Neural progenitor cell (in vitro differentiated cells): ENCODE data around the gene OPN1SW. TPM values are rescaled to one million over a fixed set of nuclear protein-coding genes. Genes with fewer than 3 reads are reported as not detected.

Experiments used
- DNase-seq: peaks from one replicate; pipeline ENCODE4 v3.0.0-alpha.2; 2016; ENCODE audit warnings: low spot score
- H2AFZ ChIP-seq: fragments of 200-600 bp; sonication (generic); replicated peaks from 2 replicates; pipeline ENCODE4 v1.6.1; 2016; ENCODE audit warnings: antibody characterized with exemption
- H3F3A ChIP-seq: fragments of 200-600 bp; sonication (generic); 2 replicates; pipeline ENCODE4 v1.6.1; 2016; ENCODE audit warnings: antibody characterized with exemption, low read depth
- H3K27ac ChIP-seq: fragments of 200-600 bp; sonication (generic); 2 replicates; pipeline ENCODE4 v1.5.1; 2016; ENCODE audit warnings: mild to moderate bottlenecking
- H3K27me3 ChIP-seq: fragments of 200-600 bp; sonication (generic); 2 replicates; pipeline ENCODE4 v1.6.1; 2016; ENCODE audit warnings: mild to moderate bottlenecking, moderate library complexity
- H3K36me3 ChIP-seq: fragments of 200-600 bp; sonication (generic); 2 replicates; pipeline ENCODE4 v1.5.1; 2016
- H3K4me1 ChIP-seq: fragments of 200-600 bp; sonication (generic); 2 replicates; pipeline ENCODE4 v1.6.1; 2016; ENCODE audit warnings: mixed run types
- H3K4me2 ChIP-seq: fragments of 200-600 bp; sonication (generic); 2 replicates; pipeline ENCODE4 v1.6.1; 2016
- H3K4me3 ChIP-seq: fragments of 200-600 bp; sonication (generic); 2 replicates; pipeline ENCODE4 v1.5.1; 2016
- H3K79me2 ChIP-seq: fragments of 200-600 bp; sonication (generic); 2 replicates; pipeline ENCODE4 v1.6.1; 2016; ENCODE audit warnings: low read depth
- H3K9ac ChIP-seq: fragments of 200-600 bp; sonication (generic); 2 replicates; pipeline ENCODE4 v1.6.1; 2016
- H3K9me3 ChIP-seq: fragments of 200-600 bp; sonication (generic); 2 replicates; pipeline ENCODE4 v1.5.1; 2016; ENCODE audit warnings: low read depth
- H4K20me1 ChIP-seq: fragments of 200-600 bp; sonication (generic); 2 replicates; pipeline ENCODE4 v1.6.1; 2016; ENCODE audit warnings: low read depth
- H3K27ac Mint-ChIP-seq: 3 replicates; pipeline ENCODE4 v1.8.0; 2021; ENCODE audit warnings: mixed read lengths
- H3K27me3 Mint-ChIP-seq: 2 replicates; pipeline ENCODE4 v1.8.0; 2022; ENCODE audit warnings: low read depth, mild to moderate bottlenecking, inconsistent platforms, moderate library complexity, mixed read lengths; ENCODE audit not compliant: insufficient read depth
- H3K36me3 Mint-ChIP-seq: 3 replicates; pipeline ENCODE4 v1.8.0; 2021; ENCODE audit warnings: mixed read lengths
- H3K4me1 Mint-ChIP-seq: 3 replicates; pipeline ENCODE4 v1.8.0; 2021; ENCODE audit warnings: mixed read lengths
- H3K4me3 Mint-ChIP-seq: 3 replicates; pipeline ENCODE4 v1.8.0; 2021; ENCODE audit warnings: mild to moderate bottlenecking, moderate library complexity, mixed read lengths
- H3K9me3 Mint-ChIP-seq: 3 replicates; pipeline ENCODE4 v1.8.0; 2020; ENCODE audit warnings: mixed read lengths
- CTCF ChIP-seq: fragments of 200-600 bp; sonication (generic); IDR thresholded peaks from 2 replicates; pipeline ENCODE4 v1.5.1; 2017; ENCODE audit warnings: antibody characterized with exemption, mild to moderate bottlenecking
- EZH2 ChIP-seq: fragments of 200-600 bp; sonication (generic); IDR thresholded peaks from 2 replicates; pipeline ENCODE4 v1.6.1; 2017; ENCODE audit warnings: antibody characterized with exemption, mild to moderate bottlenecking, moderate library complexity
- EZH2phosphoT487 ChIP-seq: fragments of 200-600 bp; sonication (generic); IDR thresholded peaks from 2 replicates; pipeline ENCODE4 v1.6.1; 2017; ENCODE audit warnings: antibody characterized with exemption
- total RNA-seq: library from RNA; depleted of rRNA; stranded (reverse); fragments of >200 nt; gene quantifications from 2 replicates; pipeline ENCODE4 v1.2.3, GENCODE V29; 2015; ENCODE audit warnings: low replicate concordance

Gene OPN1SW
- total RNA-seq, 1 donor from 2014 or later = not detected

- Mint-ChIP-seq H3K27ac (no peak overlapping the region), H3K9me3 (no peaks in the 10 kb centered on the region), H3K4me1 (peaks cover 22% of the 10 kb centered on the region), H3K4me3 (no peak overlapping the region), H3K36me3 (peaks cover 13% of the 10 kb centered on the region), H3K27me3 (peaks cover 2% of the 10 kb centered on the region)
- Histone ChIP-seq H3F3A (peaks cover 14% of the 10 kb centered on the region), H3K9me3 (no peaks in the 10 kb centered on the region), H3K9ac (no peak overlapping the region), H3K4me2 (no peak overlapping the region), H3K4me3 (no peak overlapping the region), H3K79me2 (peaks cover 81% of the 10 kb centered on the region), H4K20me1 (peaks cover 66% of the 10 kb centered on the region), H3K36me3 (no peaks in the 10 kb centered on the region), H3K27me3 (no peaks in the 10 kb centered on the region), H3K4me1 (peaks cover 21% of the 10 kb centered on the region), H3K27ac (no peak overlapping the region), H2AFZ (no peak overlapping the region)
- TF ChIP-seq EZH2 = no peak
- no peak for TF ChIP-seq CTCF
- no peak for TF ChIP-seq EZH2phosphoT487
- no peak for DNase-seq
These were observed 33.4 kb downstream of the OPN1SW start for GRCh38 chr7:128742206-128742605.

- no peak overlapping the region for H3K9ac ChIP-seq
- DNase-seq = no peak
- H3K27me3 ChIP-seq = no peaks in the 10 kb centered on the region
- Mint-ChIP-seq H3K27ac (no peak overlapping the region), H3K27me3 (peaks cover 4% of the 10 kb centered on the region), H3K36me3 (peaks cover 13% of the 10 kb centered on the region), H3K4me1 (peaks cover 22% of the 10 kb centered on the region), H3K4me3 (no peak overlapping the region), H3K9me3 (no peaks in the 10 kb centered on the region)
- TF ChIP-seq CTCF (no peak), EZH2phosphoT487 (no peak), EZH2 (no peak)
- peaks cover 14% of the 10 kb centered on the region for H3F3A ChIP-seq
- H4K20me1 ChIP-seq = peaks cover 63% of the 10 kb centered on the region
- H3K9me3 ChIP-seq = no peaks in the 10 kb centered on the region
- no peaks in the 10 kb centered on the region for H3K36me3 ChIP-seq
- no peak overlapping the region for H2AFZ ChIP-seq
- peaks cover 21% of the 10 kb centered on the region for H3K4me1 ChIP-seq
- H3K4me2 ChIP-seq = peak overlapping the region; percentile 95
- no peak overlapping the region for H3K4me3 ChIP-seq
- no peak overlapping the region for H3K27ac ChIP-seq
- peaks cover 73% of the 10 kb centered on the region for H3K79me2 ChIP-seq
These were observed 34.1 kb downstream of the OPN1SW start for GRCh38 chr7:128741491-128741890.

- H3K4me3 Mint-ChIP-seq = no peak overlapping the region
- H3K9ac ChIP-seq = peak overlapping the region; percentile 22
- no peaks in the 10 kb centered on the region for H3K36me3 ChIP-seq
- H3K27me3 ChIP-seq = no peaks in the 10 kb centered on the region
- no peaks in the 10 kb centered on the region for H3K9me3 Mint-ChIP-seq
- peaks cover 68% of the 10 kb centered on the region for H3K79me2 ChIP-seq
- H3K4me2 ChIP-seq = peak overlapping the region; percentile 95
- H3K27ac Mint-ChIP-seq = no peak overlapping the region
- no peak overlapping the region for H2AFZ ChIP-seq
- H3K4me1 ChIP-seq = peaks cover 21% of the 10 kb centered on the region
- peaks cover 4% of the 10 kb centered on the region for H3K27me3 Mint-ChIP-seq
- H3K9me3 ChIP-seq = no peaks in the 10 kb centered on the region
- H3F3A ChIP-seq = peaks cover 14% of the 10 kb centered on the region
- H4K20me1 ChIP-seq = peaks cover 59% of the 10 kb centered on the region
- H3K4me1 Mint-ChIP-seq = peaks cover 22% of the 10 kb centered on the region
- H3K36me3 Mint-ChIP-seq = peaks cover 13% of the 10 kb centered on the region
- H3K4me3 ChIP-seq = peak overlapping the region; percentile 83
- DNase-seq = no peak
- H3K27ac ChIP-seq = no peak overlapping the region
- no peak for TF ChIP-seq EZH2phosphoT487
- no peak for TF ChIP-seq EZH2
- no peak for TF ChIP-seq CTCF
These were observed 34.6 kb downstream of the OPN1SW start for GRCh38 chr7:128740996-128741395.
